ENCODE measurements around the gene XBP1. TPM values are rescaled to one million over a fixed set of nuclear protein-coding genes. Genes with fewer than 3 reads are reported as not detected.

The XBP1 gene
- total and polyA plus RNA-seq, 10 of the 15 experiments (the other 5 are each of a cell fraction or from before 2014, with no cell fraction given) = 44.5 to 313 (median 149) TPM

DNA sequence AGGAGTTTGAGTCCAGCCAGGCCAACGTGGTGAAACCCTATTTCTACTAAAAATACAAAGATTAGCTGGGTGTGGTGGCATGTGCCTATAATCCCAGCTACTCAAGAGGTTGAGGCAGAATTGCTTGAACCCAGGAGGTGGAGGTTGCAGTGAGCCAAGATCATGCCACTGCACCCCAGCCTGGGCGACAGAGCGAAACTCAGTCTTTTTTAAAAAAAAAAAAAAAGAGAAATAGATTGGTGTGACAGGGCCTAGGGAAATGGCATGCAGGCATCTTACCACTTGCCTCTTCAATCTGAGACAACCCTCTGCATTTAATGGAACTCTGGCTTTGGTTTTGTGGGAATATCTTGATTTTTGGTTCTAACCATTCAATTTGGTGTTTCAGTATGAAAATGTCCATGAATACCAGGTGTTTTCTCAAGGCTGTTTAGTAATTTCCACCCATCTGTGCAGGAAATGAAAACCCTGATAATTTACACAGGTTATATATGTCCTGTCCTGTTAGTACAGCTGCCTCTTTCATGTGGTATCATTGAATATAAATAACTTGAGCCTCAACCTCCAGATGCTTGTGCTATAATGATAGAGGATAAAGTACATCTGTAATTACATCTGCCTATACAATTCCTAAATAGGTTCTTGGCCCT lies 8.4 kb downstream of the XBP1 start (continued):
- TF ChIP-seq, protein P1, sequence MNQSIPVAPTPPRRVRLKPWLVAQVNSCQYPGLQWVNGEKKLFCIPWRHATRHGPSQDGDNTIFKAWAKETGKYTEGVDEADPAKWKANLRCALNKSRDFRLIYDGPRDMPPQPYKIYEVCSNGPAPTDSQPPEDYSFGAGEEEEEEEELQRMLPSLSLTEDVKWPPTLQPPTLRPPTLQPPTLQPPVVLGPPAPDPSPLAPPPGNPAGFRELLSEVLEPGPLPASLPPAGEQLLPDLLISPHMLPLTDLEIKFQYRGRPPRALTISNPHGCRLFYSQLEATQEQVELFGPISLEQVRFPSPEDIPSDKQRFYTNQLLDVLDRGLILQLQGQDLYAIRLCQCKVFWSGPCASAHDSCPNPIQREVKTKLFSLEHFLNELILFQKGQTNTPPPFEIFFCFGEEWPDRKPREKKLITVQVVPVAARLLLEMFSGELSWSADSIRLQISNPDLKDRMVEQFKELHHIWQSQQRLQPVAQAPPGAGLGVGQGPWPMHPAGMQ (IDR thresholded peaks at IDR 0.05; ENCODE audit: borderline replicate concordance) = no peak
- TF ChIP-seq SREBF2 (IDR thresholded peaks at IDR 0.05; ENCODE audit: low read length) = no peak
- peak; percentile 87 for TF ChIP-seq CREM (IDR thresholded peaks at IDR 0.05; ENCODE audit: low read depth)
- 0 out of 2 replicates have a peak, but pooled peaks have one; percentile 17 for TF ChIP-seq ATF7 (IDR thresholded peaks at IDR 0.05; ENCODE audit: low read depth)
- TF ChIP-seq HDGF (IDR thresholded peaks at IDR 0.05) = no peak
- TF ChIP-seq HCFC1 (IDR thresholded peaks at IDR 0.05; ENCODE audit: low read length) = no peak
- no peak for TF ChIP-seq RB1 (IDR thresholded peaks at IDR 0.05; ENCODE audit: borderline replicate concordance)
- peak; percentile 98 for TF ChIP-seq RUNX3 (IDR thresholded peaks at IDR 0.05; ENCODE audit: low read length)
- TF ChIP-seq NFYB (IDR thresholded peaks at IDR 0.05; ENCODE audit: insufficient read depth, low read depth, low read length) = no peak
- peak; percentile 57 for TF ChIP-seq TBL1XR1 (IDR thresholded peaks at IDR 0.05; ENCODE audit: low read depth, low read length)
- 0 out of 2 replicates have a peak, but pooled peaks have one; percentile 27 for TF ChIP-seq CREB1 (IDR thresholded peaks at IDR 0.05; ENCODE audit: low read depth)
- peak; percentile 94 for TF ChIP-seq TCF12 (IDR thresholded peaks at IDR 0.05; ENCODE audit: low read depth, low read length)
- peak; percentile 100 for TF ChIP-seq TCF7 (IDR thresholded peaks at IDR 0.05; ENCODE audit: borderline replicate concordance)
- TF ChIP-seq, protein P2, sequence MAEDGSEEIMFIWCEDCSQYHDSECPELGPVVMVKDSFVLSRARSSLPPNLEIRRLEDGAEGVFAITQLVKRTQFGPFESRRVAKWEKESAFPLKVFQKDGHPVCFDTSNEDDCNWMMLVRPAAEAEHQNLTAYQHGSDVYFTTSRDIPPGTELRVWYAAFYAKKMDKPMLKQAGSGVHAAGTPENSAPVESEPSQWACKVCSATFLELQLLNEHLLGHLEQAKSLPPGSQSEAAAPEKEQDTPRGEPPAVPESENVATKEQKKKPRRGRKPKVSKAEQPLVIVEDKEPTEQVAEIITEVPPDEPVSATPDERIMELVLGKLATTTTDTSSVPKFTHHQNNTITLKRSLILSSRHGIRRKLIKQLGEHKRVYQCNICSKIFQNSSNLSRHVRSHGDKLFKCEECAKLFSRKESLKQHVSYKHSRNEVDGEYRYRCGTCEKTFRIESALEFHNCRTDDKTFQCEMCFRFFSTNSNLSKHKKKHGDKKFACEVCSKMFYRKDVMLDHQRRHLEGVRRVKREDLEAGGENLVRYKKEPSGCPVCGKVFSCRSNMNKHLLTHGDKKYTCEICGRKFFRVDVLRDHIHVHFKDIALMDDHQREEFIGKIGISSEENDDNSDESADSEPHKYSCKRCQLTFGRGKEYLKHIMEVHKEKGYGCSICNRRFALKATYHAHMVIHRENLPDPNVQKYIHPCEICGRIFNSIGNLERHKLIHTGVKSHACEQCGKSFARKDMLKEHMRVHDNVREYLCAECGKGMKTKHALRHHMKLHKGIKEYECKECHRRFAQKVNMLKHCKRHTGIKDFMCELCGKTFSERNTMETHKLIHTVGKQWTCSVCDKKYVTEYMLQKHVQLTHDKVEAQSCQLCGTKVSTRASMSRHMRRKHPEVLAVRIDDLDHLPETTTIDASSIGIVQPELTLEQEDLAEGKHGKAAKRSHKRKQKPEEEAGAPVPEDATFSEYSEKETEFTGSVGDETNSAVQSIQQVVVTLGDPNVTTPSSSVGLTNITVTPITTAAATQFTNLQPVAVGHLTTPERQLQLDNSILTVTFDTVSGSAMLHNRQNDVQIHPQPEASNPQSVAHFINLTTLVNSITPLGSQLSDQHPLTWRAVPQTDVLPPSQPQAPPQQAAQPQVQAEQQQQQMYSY (CRISPR knock-in tag; IDR thresholded peaks at IDR 0.05) = no peak
- TF ChIP-seq, protein P3, sequence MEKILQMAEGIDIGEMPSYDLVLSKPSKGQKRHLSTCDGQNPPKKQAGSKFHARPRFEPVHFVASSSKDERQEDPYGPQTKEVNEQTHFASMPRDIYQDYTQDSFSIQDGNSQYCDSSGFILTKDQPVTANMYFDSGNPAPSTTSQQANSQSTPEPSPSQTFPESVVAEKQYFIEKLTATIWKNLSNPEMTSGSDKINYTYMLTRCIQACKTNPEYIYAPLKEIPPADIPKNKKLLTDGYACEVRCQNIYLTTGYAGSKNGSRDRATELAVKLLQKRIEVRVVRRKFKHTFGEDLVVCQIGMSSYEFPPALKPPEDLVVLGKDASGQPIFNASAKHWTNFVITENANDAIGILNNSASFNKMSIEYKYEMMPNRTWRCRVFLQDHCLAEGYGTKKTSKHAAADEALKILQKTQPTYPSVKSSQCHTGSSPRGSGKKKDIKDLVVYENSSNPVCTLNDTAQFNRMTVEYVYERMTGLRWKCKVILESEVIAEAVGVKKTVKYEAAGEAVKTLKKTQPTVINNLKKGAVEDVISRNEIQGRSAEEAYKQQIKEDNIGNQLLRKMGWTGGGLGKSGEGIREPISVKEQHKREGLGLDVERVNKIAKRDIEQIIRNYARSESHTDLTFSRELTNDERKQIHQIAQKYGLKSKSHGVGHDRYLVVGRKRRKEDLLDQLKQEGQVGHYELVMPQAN (conservative IDR thresholded peaks at IDR 0.05) = no peak
- TF ChIP-seq SIX5 (IDR thresholded peaks at IDR 0.05; ENCODE audit: low read depth, low read length, severe bottlenecking) = no peak
- peak; percentile 84 for TF ChIP-seq BCL11A (IDR thresholded peaks at IDR 0.05; ENCODE audit: low read depth, low read length)
- peak; percentile 27; the same call in 1 of the 2 replicates for TF ChIP-seq ZNF24 (IDR thresholded peaks at IDR 0.05)
- TF ChIP-seq CBX5 (IDR thresholded peaks at IDR 0.05; ENCODE audit: low read depth) = no peak
- TF ChIP-seq JUNB (IDR thresholded peaks at IDR 0.05) = peak; percentile 93
- TF ChIP-seq MXI1 (IDR thresholded peaks at IDR 0.05; ENCODE audit: low read depth, low read length) = no peak
- TF ChIP-seq, protein P4, sequence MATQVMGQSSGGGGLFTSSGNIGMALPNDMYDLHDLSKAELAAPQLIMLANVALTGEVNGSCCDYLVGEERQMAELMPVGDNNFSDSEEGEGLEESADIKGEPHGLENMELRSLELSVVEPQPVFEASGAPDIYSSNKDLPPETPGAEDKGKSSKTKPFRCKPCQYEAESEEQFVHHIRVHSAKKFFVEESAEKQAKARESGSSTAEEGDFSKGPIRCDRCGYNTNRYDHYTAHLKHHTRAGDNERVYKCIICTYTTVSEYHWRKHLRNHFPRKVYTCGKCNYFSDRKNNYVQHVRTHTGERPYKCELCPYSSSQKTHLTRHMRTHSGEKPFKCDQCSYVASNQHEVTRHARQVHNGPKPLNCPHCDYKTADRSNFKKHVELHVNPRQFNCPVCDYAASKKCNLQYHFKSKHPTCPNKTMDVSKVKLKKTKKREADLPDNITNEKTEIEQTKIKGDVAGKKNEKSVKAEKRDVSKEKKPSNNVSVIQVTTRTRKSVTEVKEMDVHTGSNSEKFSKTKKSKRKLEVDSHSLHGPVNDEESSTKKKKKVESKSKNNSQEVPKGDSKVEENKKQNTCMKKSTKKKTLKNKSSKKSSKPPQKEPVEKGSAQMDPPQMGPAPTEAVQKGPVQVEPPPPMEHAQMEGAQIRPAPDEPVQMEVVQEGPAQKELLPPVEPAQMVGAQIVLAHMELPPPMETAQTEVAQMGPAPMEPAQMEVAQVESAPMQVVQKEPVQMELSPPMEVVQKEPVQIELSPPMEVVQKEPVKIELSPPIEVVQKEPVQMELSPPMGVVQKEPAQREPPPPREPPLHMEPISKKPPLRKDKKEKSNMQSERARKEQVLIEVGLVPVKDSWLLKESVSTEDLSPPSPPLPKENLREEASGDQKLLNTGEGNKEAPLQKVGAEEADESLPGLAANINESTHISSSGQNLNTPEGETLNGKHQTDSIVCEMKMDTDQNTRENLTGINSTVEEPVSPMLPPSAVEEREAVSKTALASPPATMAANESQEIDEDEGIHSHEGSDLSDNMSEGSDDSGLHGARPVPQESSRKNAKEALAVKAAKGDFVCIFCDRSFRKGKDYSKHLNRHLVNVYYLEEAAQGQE (IDR thresholded peaks at IDR 0.05; ENCODE audit: low read depth, low read length) = no peak

All from GM12878 (cell line).